HepG2 (cell line): ENCODE results near the gene PLD2. TPM values are rescaled to one million over a fixed set of nuclear protein-coding genes. Genes with fewer than 3 reads are reported as not detected.

Source experiments
- CC2D1A ChIP-seq: sonication (generic); formaldehyde crosslinking; IDR thresholded peaks from 2 replicates; pipeline ENCODE4 v1.8.1; 2023; ENCODE audit warnings: mild to moderate bottlenecking, missing genetic modification reagents
- CCAR2 ChIP-seq: fragments of 200-400 bp; formaldehyde crosslinking; optimal IDR thresholded peaks from 2 replicates; pipeline ENCODE3; 2018; ENCODE audit warnings: low read depth, mild to moderate bottlenecking, low read length, moderate library complexity
- CHD2 ChIP-seq: IDR thresholded peaks from 2 replicates; pipeline ENCODE4 v1.6.1; 2011; ENCODE audit warnings: low read depth, low read length, improper control_type of control experiment
- FIP1L1 ChIP-seq: fragments of 200-400 bp; formaldehyde crosslinking; IDR thresholded peaks from 2 replicates; pipeline ENCODE4 v1.6.1; 2018; ENCODE audit warnings: low read depth, mild to moderate bottlenecking, low read length, moderate library complexity, borderline replicate concordance; ENCODE audit not compliant: insufficient read depth
- HOXA7 ChIP-seq: sonication (generic); formaldehyde crosslinking; IDR thresholded peaks from 2 replicates; pipeline ENCODE4 v1.8.1; 2022; ENCODE audit warnings: mild to moderate bottlenecking, missing genetic modification reagents, moderate library complexity
- IKZF4 ChIP-seq: sonication (generic); formaldehyde crosslinking; IDR thresholded peaks from 2 replicates; pipeline ENCODE4 v1.5.1; 2020; ENCODE audit warnings: borderline replicate concordance, mild to moderate bottlenecking, low read depth, missing genetic modification reagents; ENCODE audit errors: not compliant biosample characterization
- IRX3 ChIP-seq: sonication (generic); formaldehyde crosslinking; IDR thresholded peaks from 2 replicates; pipeline ENCODE4 v1.8.1; 2023; ENCODE audit warnings: mild to moderate bottlenecking, low read depth, missing genetic modification reagents, borderline replicate concordance
- NFAT5 ChIP-seq: sonication (generic); formaldehyde crosslinking; IDR thresholded peaks from 2 replicates; pipeline ENCODE4 v1.4.0; 2020; ENCODE audit warnings: missing genetic modification reagents
- NR0B2 ChIP-seq: sonication (generic); formaldehyde crosslinking; IDR thresholded peaks from 2 replicates; pipeline ENCODE4 v1.4.0; 2020; ENCODE audit warnings: mild to moderate bottlenecking, missing genetic modification reagents
- RAD21 ChIP-seq: fragments of 450-650 bp; formaldehyde crosslinking; IDR thresholded peaks from 2 replicates; pipeline ENCODE4 v1.5.0; 2020; ENCODE audit warnings: mild to moderate bottlenecking
- RARG ChIP-seq: sonication (generic); formaldehyde crosslinking; IDR thresholded peaks from 2 replicates; pipeline ENCODE4 v1.4.0; 2020; ENCODE audit warnings: low read depth, mild to moderate bottlenecking, missing genetic modification reagents
- TEAD3 ChIP-seq: optimal IDR thresholded peaks from 2 replicates; pipeline ENCODE3; 2016; ENCODE audit warnings: borderline replicate concordance
- TERF1 ChIP-seq: sonication (generic); formaldehyde crosslinking; IDR thresholded peaks from 2 replicates; pipeline ENCODE4 v1.8.0; 2022; ENCODE audit warnings: mild to moderate bottlenecking, missing genetic modification reagents, moderate library complexity
- ZIK1 ChIP-seq: sonication (generic); formaldehyde crosslinking; IDR thresholded peaks from 2 replicates; pipeline ENCODE4 v1.5.0; 2020; ENCODE audit warnings: mild to moderate bottlenecking, low read depth, missing genetic modification reagents, borderline replicate concordance
- ZNF331 ChIP-seq: sonication (generic); formaldehyde crosslinking; IDR thresholded peaks from 2 replicates; pipeline ENCODE4 v1.4.0; 2020; ENCODE audit warnings: missing genetic modification reagents
- ZNF382 ChIP-seq: sonication (generic); formaldehyde crosslinking; IDR thresholded peaks from 2 replicates; pipeline ENCODE4 v1.5.0; 2020; ENCODE audit warnings: missing genetic modification reagents, mild to moderate bottlenecking, borderline replicate concordance
- ZNF512 ChIP-seq: sonication (generic); formaldehyde crosslinking; IDR thresholded peaks from 2 replicates; pipeline ENCODE4 v1.4.0; 2020; ENCODE audit warnings: mild to moderate bottlenecking, missing genetic modification reagents
- ZNF614 ChIP-seq: IDR thresholded peaks from 2 replicates; pipeline ENCODE4 v1.6.1; 2018; ENCODE audit warnings: missing biosample characterization, missing genetic modification reagents, inconsistent platforms, borderline replicate concordance
- ZNF747 ChIP-seq: sonication (generic); formaldehyde crosslinking; IDR thresholded peaks from 2 replicates; pipeline ENCODE4 v1.8.1; 2023; ENCODE audit warnings: missing genetic modification reagents, mild to moderate bottlenecking, borderline replicate concordance
- ZNF782 ChIP-seq: sonication (generic); formaldehyde crosslinking; IDR thresholded peaks from 2 replicates; pipeline ENCODE4 v1.4.0; 2020; ENCODE audit warnings: missing genetic modification reagents, mild to moderate bottlenecking, borderline replicate concordance
- polyA plus RNA-seq, 8 experiments: library from polyadenylated mRNA; depleted of rRNA in 3 of 8; stranded (reverse) in 7 of 8; unstranded in 1 of 8; fragments of >200 nt; fragmentation: Illumina TruSeq in 4 of 8; extraction: Trizol in 4 of 8; gene quantifications; 2 replicates each; pipeline versions ENCODE4 v1.2.1 to v1.2.3, GENCODE V29; 2011 to 2016; ENCODE audit warnings: low read depth in 4 of 8, missing spikeins in 1 of 8, mixed read lengths in 1 of 8; ENCODE audit not compliant: insufficient read depth in 1 of 8
- total RNA-seq, 5 experiments: library from RNA; depleted of rRNA; stranded (reverse); fragments of >200 nt; fragmentation: Illumina TruSeq; extraction: Trizol; gene quantifications; 2 replicates each; pipeline ENCODE4 v1.2.3, GENCODE V29; 2016; ENCODE audit warnings: low read depth in 1 of 5

Gene PLD2
- total and polyA plus RNA-seq, 2 of the 13 experiments (the other 11 are each of a cell fraction or from before 2014, with no cell fraction given): 13.4 to 29.7 TPM

GRCh38 chr17:4771519-4772234, 35.3 kb upstream of the PLD2 start, which contains the start of gene TM4SF5 (continued):
- TF ChIP-seq NFAT5 (CRISPR knock-in tag) (no peak; the same call in 1 of the 2 replicates), CHD2 (no peak), RAD21 (CRISPR knock-in tag) (no peak), CCAR2 (no peak), CC2D1A (no peak), ZNF782 (no peak), ZNF747 (CRISPR knock-in tag) (peak; percentile 59; the same call in 1 of the 2 replicates), NR0B2 (CRISPR knock-in tag) (peak; percentile 70; the same call in 1 of the 2 replicates), FIP1L1 (no peak), ZNF382 (CRISPR knock-in tag) (no peak), TERF1 (CRISPR knock-in tag) (no peak), TEAD3 (CRISPR knock-in tag) (peak; percentile 55), ZNF614 (CRISPR knock-in tag) (peak; percentile 61; the same call in 1 of the 2 replicates), ZNF512 (peak; percentile 77; the same call in 1 of the 2 replicates), ZIK1 (CRISPR knock-in tag) (peak; percentile 75; the same call in 1 of the 2 replicates), HOXA7 (no peak), ZNF331 (peak; percentile 90), IKZF4 (CRISPR knock-in tag) (no peak), IRX3 (CRISPR knock-in tag) (0 out of 2 replicates have a peak, but pooled peaks have one; percentile 53), RARG (CRISPR knock-in tag) (no peak)
